Upper lobe of left lung (tissue), 6 donors: ENCODE measurements around the gene ITPRIPL2. TPM values are rescaled to one million over a fixed set of nuclear protein-coding genes. Genes with fewer than 3 reads are reported as not detected.

Experiments
- ATAC-seq, 2 donors: fragments of 200-7000 bp; cut with Tn5 transposase; one replicate each; pipeline ENCODE4 v1.9.1; 2022; ENCODE audit warnings: mild to moderate bottlenecking in 2 of 2, moderate library complexity in 2 of 2; ENCODE audit not compliant: low FRiP score in 2 of 2
- DNase-seq, 2 donors: peaks; one replicate each; pipeline ENCODE4 v3.0.0-alpha.2; 2019 to 2020
- H3K27ac ChIP-seq, 4 donors: fragments of 200-600 bp; sonication (generic); one replicate each; pipeline ENCODE4 v1.5.1; 2016 to 2019
- H3K27me3 ChIP-seq, 4 donors: fragments of 200-600 bp; sonication (generic); one replicate each; pipeline ENCODE4 v1.5.1; 2017 to 2019
- H3K36me3 ChIP-seq, 4 donors: fragments of 200-600 bp; sonication (generic); one replicate each; pipeline ENCODE4 v1.5.1; 2016 to 2019
- H3K4me1 ChIP-seq, 4 donors: fragments of 200-600 bp; sonication (generic); one replicate each; pipeline ENCODE4 v1.5.1; 2018 to 2019
- H3K4me3 ChIP-seq, 4 donors: fragments of 200-600 bp; sonication (generic); one replicate each; pipeline ENCODE4 v1.5.1; 2017 to 2019; ENCODE audit warnings: mild to moderate bottlenecking in 2 of 4, moderate library complexity in 1 of 4
- H3K9me3 ChIP-seq, 4 donors: fragments of 200-600 bp; sonication (generic); one replicate each; pipeline ENCODE4 v1.5.1; 2018 to 2019
- CTCF ChIP-seq, 6 experiments: fragments of 450-650 bp in 4 of 6; fragments of 200-600 bp in 2 of 6; sonication (generic) in 2 of 6; IDR thresholded peaks; one replicate each; pipeline ENCODE4 v1.5.1; 2016 to 2019; ENCODE audit warnings: antibody characterized with exemption in 6 of 6
- EP300 ChIP-seq, 4 donors: sonication (generic); formaldehyde crosslinking; IDR thresholded peaks; one replicate each; pipeline ENCODE4 v1.5.1; 2017; ENCODE audit warnings: antibody characterized with exemption in 4 of 4, control low read depth in 2 of 4
- POLR2A ChIP-seq, 4 donors: fragments of 450-650 bp; IDR thresholded peaks; one replicate each; pipeline ENCODE4 v1.5.1; 2016 to 2017; ENCODE audit warnings: antibody characterized with exemption in 4 of 4, mild to moderate bottlenecking in 2 of 4
- POLR2AphosphoS5 ChIP-seq, 2 donors: sonication (generic); formaldehyde crosslinking; IDR thresholded peaks; one replicate each; pipeline ENCODE4 v1.5.1; 2017; ENCODE audit warnings: antibody characterized with exemption in 2 of 2
- WGBS, 2 donors: methylation state at CpG; one replicate each; pipeline ENCODE4 v1.1.5; 2017 to 2018; 5-methylcytosine and 5-hydroxymethylcytosine counted together
- total RNA-seq, 6 donors: library from RNA; depleted of rRNA in 4 of 6; stranded (reverse); fragments of >200 nt in 4 of 6; gene quantifications; one replicate each; pipeline versions ENCODE4 v1.1.0 to v1.2.1, GENCODE V29; 2016 to 2021
- donor health status: DM: no; HTN: no; CAD: no; lungs with moderate emphysema.
- donor health status: DM: no; HTN: yes; CAD: no; lungs with severe emphysema.

ITPRIPL2 gene
- total RNA-seq, 6 donors from 2014 or later: 39.9 to 90.6 (median 57.5) TPM

GRCh38 chr16:19135201-19135842 is 21.6 kb downstream of the ITPRIPL2 start:
- peak in 1 of 2 donors; percentile 22 for DNase-seq
- Histone ChIP-seq H3K36me3 (no peaks in the 10 kb centered on the region), H3K9me3 (no peaks in the 10 kb centered on the region), H3K27me3 (no peaks in the 10 kb centered on the region), H3K27ac (peak overlapping the region in 3 of 4 donors; percentile 1 to 36 (median 8)), H3K4me3 (no peak overlapping the region), H3K4me1 (peaks cover 64 to 78% (median 71%) of the 10 kb centered on the region in 4 donors)
- no peak for ATAC-seq
- WGBS, 2 donors: 60 to 75% methylated on average over 10 of the region's 10 CpGs
- TF ChIP-seq POLR2A (IDR thresholded peaks at IDR 0.05) (no peak), EP300 (IDR thresholded peaks at IDR 0.05) (no peak), CTCF (IDR thresholded peaks at IDR 0.05) (no peak), POLR2AphosphoS5 (IDR thresholded peaks at IDR 0.05) (no peak)

- DNase-seq (peak in 1 of 2 donors; percentile 37), ATAC-seq (peak; percentile 18 to 20)
- TF ChIP-seq EP300 (IDR thresholded peaks at IDR 0.05) (peak in 1 of 4 donors; percentile 42), POLR2A (IDR thresholded peaks at IDR 0.05) (no peak), CTCF (IDR thresholded peaks at IDR 0.05) (no peak), POLR2AphosphoS5 (IDR thresholded peaks at IDR 0.05) (peak in 1 of 2 donors; percentile 58)
- Histone ChIP-seq H3K27me3 (no peaks in the 10 kb centered on the region), H3K36me3 (no peaks in the 10 kb centered on the region), H3K4me3 (no peak overlapping the region), H3K9me3 (no peaks in the 10 kb centered on the region), H3K4me1 (peaks cover 64 to 73% (median 68%) of the 10 kb centered on the region in 4 donors), H3K27ac (peak overlapping the region; percentile 1 to 42 (median 22))
- 39 to 47% methylated on average over 4 to 6 of the region's 7 CpGs for WGBS, 2 donors
Measured at GRCh38 chr16:19135896-19136438, 22.2 kb downstream of the ITPRIPL2 start.

- Histone ChIP-seq H3K4me1 (peaks cover 58 to 66% (median 62%) of the 10 kb centered on the region in 4 donors), H3K9me3 (no peaks in the 10 kb centered on the region), H3K27ac (peak overlapping the region; percentile 8 to 42 (median 22)), H3K27me3 (no peaks in the 10 kb centered on the region), H3K36me3 (no peaks in the 10 kb centered on the region), H3K4me3 (no peak overlapping the region)
- TF ChIP-seq POLR2A (IDR thresholded peaks at IDR 0.05): peak in 1 of 4 donors; percentile 26
- no peak for TF ChIP-seq CTCF (IDR thresholded peaks at IDR 0.05)
- no peak for TF ChIP-seq EP300 (IDR thresholded peaks at IDR 0.05)
- TF ChIP-seq POLR2AphosphoS5 (IDR thresholded peaks at IDR 0.05): no peak
- WGBS, 2 donors: 59 to 60% methylated on average over 10 of the region's 10 CpGs
- ATAC-seq (peak; percentile 29 to 57), DNase-seq (peak in 1 of 2 donors; percentile 56)
Measured at GRCh38 chr16:19136549-19137196, 22.9 kb downstream of the ITPRIPL2 start.

- DNase-seq (no peak), ATAC-seq (no peak)
- Histone ChIP-seq H3K27me3 (no peaks in the 10 kb centered on the region), H3K4me3 (no peak overlapping the region), H3K36me3 (no peaks in the 10 kb centered on the region), H3K4me1 (peaks cover 50 to 58% (median 54%) of the 10 kb centered on the region in 4 donors), H3K27ac (peak overlapping the region; percentile 8 to 56 (median 47)), H3K9me3 (no peaks in the 10 kb centered on the region)
- TF ChIP-seq POLR2AphosphoS5 (IDR thresholded peaks at IDR 0.05): no peak
- no peak for TF ChIP-seq CTCF (IDR thresholded peaks at IDR 0.05)
- TF ChIP-seq EP300 (IDR thresholded peaks at IDR 0.05): no peak
- no peak for TF ChIP-seq POLR2A (IDR thresholded peaks at IDR 0.05)
- 26 to 30% methylated on average over 6 of the region's 6 CpGs for WGBS, 2 donors
Measured at GRCh38 chr16:19137201-19138128, 23.7 kb downstream of the ITPRIPL2 start.
